ENCODE results near the gene RABL6. TPM values are rescaled to one million over a fixed set of nuclear protein-coding genes. Genes with fewer than 3 reads are reported as not detected.
"Not testable (repeated sequence)": the region's sequence is repeated elsewhere in the genome, so short reads cannot be mapped to it uniquely, and the experiment has no call there.

Gene RABL6
- total and polyA plus RNA-seq, 3 donors from 2014 or later, result 69.1 to 103 (median 95.1) TPM

DNA sequence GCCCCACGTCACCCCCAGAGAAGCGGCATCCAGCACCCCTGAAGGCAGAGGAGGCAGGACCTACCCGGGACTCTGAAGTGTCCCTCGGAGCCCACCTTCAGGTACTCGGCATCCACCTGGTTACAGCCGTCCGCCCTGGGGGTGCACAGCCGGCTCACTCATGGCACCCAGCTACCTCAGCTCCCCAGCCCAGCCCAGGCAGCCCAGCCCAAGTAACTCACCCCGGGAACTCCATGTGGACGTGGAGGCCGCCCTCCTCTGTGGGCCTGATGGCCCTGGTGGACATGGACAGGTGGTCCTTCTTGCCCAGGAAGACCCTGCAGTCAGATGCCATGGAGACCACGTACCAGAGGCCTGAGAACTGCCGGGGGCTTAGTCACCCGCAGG is 44.1 kb upstream of the RABL6 start:
- DNase-seq, result no peak
- no peak for TF ChIP-seq CTCF (IDR thresholded peaks at IDR 0.05)
- TF ChIP-seq POLR2A (IDR thresholded peaks at IDR 0.05), result no peak
- Histone ChIP-seq H3K9me3 (no peaks in the 10 kb centered on the region), H3K27me3 (no peaks in the 10 kb centered on the region), H3K27ac (no peak overlapping the region), H3K4me1 (peaks cover 2% of the 10 kb centered on the region), H3K36me3 (ENCODE audit: low read depth, missing control alignments) (no peaks in the 10 kb centered on the region), H3K4me3 (peak overlapping the region in 1 of 2 donors; percentile 31)
- 88% methylated on average over 14 of the region's 14 CpGs; no CpG with 5 or more reads in 1 of the 2 donors for WGBS, 2 donors
- intact Hi-C loops (cut with DNase I; ENCODE audit: low total_unique reads), result no loop called here

DNA sequence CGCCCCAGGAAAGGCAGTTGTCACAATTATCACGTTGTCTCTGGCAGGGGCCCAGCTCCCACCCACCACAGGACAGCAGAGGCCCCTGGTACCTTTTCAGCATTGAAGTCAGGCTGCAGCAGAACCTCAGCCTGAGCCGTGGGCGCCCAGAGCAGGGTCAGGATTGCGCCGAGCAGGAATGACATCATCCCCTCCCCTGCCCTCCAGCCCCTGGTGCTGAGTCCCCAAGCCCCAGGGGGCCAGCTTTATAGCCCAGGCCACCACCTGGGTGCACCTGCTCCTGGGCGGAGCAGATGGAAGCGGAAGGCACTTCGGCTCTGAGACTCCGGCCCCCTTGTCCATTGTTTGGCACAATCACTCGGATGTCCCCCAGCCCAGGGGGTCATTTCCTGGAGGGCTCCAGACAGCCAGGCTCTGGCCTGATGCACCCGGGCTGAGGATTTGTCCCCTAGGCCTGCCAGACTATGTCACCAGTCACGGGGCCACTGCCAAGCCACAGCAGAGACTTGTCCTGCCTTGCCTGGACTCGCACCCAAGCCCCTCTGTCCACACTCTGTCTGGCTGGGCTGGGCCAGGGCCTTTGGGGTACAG is 43.4 kb upstream of the RABL6 start, which contains the start of gene LCN15:
TSS of gene LCN15 (minus strand) at position 218 of the 591 bp plus-strand sequence. CDS start at position 188, 30 bp downstream.
- 87 to 91% methylated on average over 7 to 14 of the region's 14 CpGs for WGBS, 2 donors
- peak within 1 kb of the TSS in 1 of 2 donors; percentile 1 for H3K27ac ChIP-seq
- intact Hi-C loops (cut with DNase I; ENCODE audit: low total_unique reads), result no loop called here
- H3K27me3 ChIP-seq, result no peaks in the 10 kb centered on the region
- no peak for TF ChIP-seq POLR2A (IDR thresholded peaks at IDR 0.05)
- no peaks in the 10 kb centered on the region for H3K9me3 ChIP-seq
- peaks cover 2% of the 10 kb centered on the region for H3K4me1 ChIP-seq
- no peak for DNase-seq
- H3K36me3 ChIP-seq (ENCODE audit: low read depth, missing control alignments), result no peaks in the 10 kb centered on the region
- peak within 1 kb of the TSS in 1 of 2 donors; percentile 31 for H3K4me3 ChIP-seq

- Histone ChIP-seq H3K36me3 (ENCODE audit: low read depth, missing control alignments) (no peaks in the 10 kb centered on the region), H3K9me3 (no peaks in the 10 kb centered on the region), H3K4me1 (peaks cover 2% of the 10 kb centered on the region), H3K27ac (peak overlapping the region in 1 of 2 donors; percentile 1), H3K27me3 (no peaks in the 10 kb centered on the region), H3K4me3 (no peak overlapping the region)
- intact Hi-C loops (cut with DNase I; ENCODE audit: low total_unique reads), result no loop called here
- no peak for TF ChIP-seq POLR2A (IDR thresholded peaks at IDR 0.05)
- no peak for TF ChIP-seq CTCF (IDR thresholded peaks at IDR 0.05)
- peak; percentile 59 for DNase-seq
- whole genome bisulfite sequencing, 2 donors, result 75 to 89% methylated on average over 1 to 14 of the region's 14 CpGs
Observed at GRCh38 chr9:136765041-136765440, 42.7 kb upstream of the RABL6 start.

- DNase-seq; H3K4me1 ChIP-seq; H3K4me3 ChIP-seq; H3K27me3 ChIP-seq; H3K27ac ChIP-seq; intact Hi-C loops (cut with DNase I; ENCODE audit: low total_unique reads); H3K9me3 ChIP-seq; H3K36me3 ChIP-seq (ENCODE audit: low read depth, missing control alignments): not testable (repeated sequence)
- WGBS, 2 donors, result 82 to 84% methylated on average over 14 of the region's 14 CpGs
Observed at GRCh38 chr9:136765745-136766409, 41.9 kb upstream of the RABL6 start.

- TF ChIP-seq CTCF (IDR thresholded peaks at IDR 0.05), result peak in 1 of 3 experiments; percentile 30
- H3K36me3 ChIP-seq (ENCODE audit: low read depth, missing control alignments); H3K9me3 ChIP-seq; H3K4me3 ChIP-seq; H3K27ac ChIP-seq; H3K4me1 ChIP-seq; H3K27me3 ChIP-seq; intact Hi-C loops (cut with DNase I; ENCODE audit: low total_unique reads): not testable (repeated sequence)
- peak; percentile 84 for DNase-seq
- 48 to 52% methylated on average over 17 to 18 of the region's 18 CpGs for WGBS, 2 donors
Observed at GRCh38 chr9:136766410-136767120, 41.2 kb upstream of the RABL6 start.
